Neural cell (in vitro differentiated cells): Measurements from ENCODE around the gene CEP89. TPM values are rescaled to one million over a fixed set of nuclear protein-coding genes. Genes with fewer than 3 reads are reported as not detected.

Experiments
- H2AFZ ChIP-seq: fragments of 200-600, 300-800 bp; sonication (generic), shearing (Covaris generic); 2 replicates; pipeline ENCODE4 v1.6.0; 2014; ENCODE audit warnings: low read depth, mild to moderate bottlenecking, antibody characterized with exemption, low read length, moderate library complexity
- H3F3A ChIP-seq: fragments of 200-600 bp; shearing (Covaris generic); 2 replicates; pipeline ENCODE4 v1.6.1; 2016; ENCODE audit warnings: mild to moderate bottlenecking, moderate library complexity, mixed read lengths, antibody characterized with exemption, low read length; ENCODE audit not compliant: insufficient read depth, poor library complexity, severe bottlenecking
- H3K27ac ChIP-seq: fragments of 200-600, 300-800 bp; sonication (generic), shearing (Covaris generic); 2 replicates; pipeline ENCODE4 v1.5.1; 2014; ENCODE audit warnings: mild to moderate bottlenecking, low read length, moderate library complexity
- H3K27me3 ChIP-seq: fragments of 300-800, 200-600 bp; sonication (generic), shearing (Covaris generic); 2 replicates; pipeline ENCODE4 v1.6.0; 2014; ENCODE audit warnings: mild to moderate bottlenecking, low read depth, low read length, moderate library complexity; ENCODE audit not compliant: insufficient read depth
- H3K36me3 ChIP-seq: fragments of 300-800, 200-600 bp; sonication (generic), shearing (Covaris generic); 2 replicates; pipeline ENCODE4 v1.5.1; 2014; ENCODE audit warnings: mild to moderate bottlenecking, antibody characterized with exemption, low read length, moderate library complexity; ENCODE audit not compliant: insufficient read depth
- H3K4me2 ChIP-seq: fragments of 300-800, 200-600 bp; sonication (generic), shearing (Covaris generic); 2 replicates; pipeline ENCODE4 v1.6.0; 2014; ENCODE audit warnings: mild to moderate bottlenecking, low read length
- H3K4me3 ChIP-seq: fragments of 300-800, 200-600 bp; sonication (generic), shearing (Covaris generic); 2 replicates; pipeline ENCODE4 v1.5.1; 2014; ENCODE audit warnings: mild to moderate bottlenecking, low read length, moderate library complexity
- H3K79me2 ChIP-seq: fragments of 200-600 bp; shearing (Covaris generic); replicated peaks from 2 replicates; pipeline ENCODE4 v1.6.0; 2014; ENCODE audit warnings: mild to moderate bottlenecking, low read length, moderate library complexity; ENCODE audit not compliant: insufficient read depth
- H3K9ac ChIP-seq: fragments of 300-800, 200-600 bp; sonication (generic), shearing (Covaris generic); 2 replicates; pipeline ENCODE4 v1.6.1; 2016; ENCODE audit warnings: mild to moderate bottlenecking, low read length, mixed read lengths
- H3K9me2 ChIP-seq: fragments of 200-600 bp; shearing (Covaris generic); 2 replicates; pipeline ENCODE4 v1.6.1; 2016; ENCODE audit warnings: mild to moderate bottlenecking, low read length, mixed read lengths; ENCODE audit not compliant: insufficient read depth
- H3K9me3 ChIP-seq: fragments of 200-600, 300-800 bp; sonication (generic), shearing (Covaris generic); 2 replicates; pipeline ENCODE4 v1.6.1; 2016; ENCODE audit warnings: mild to moderate bottlenecking, mixed run types, low read length, moderate library complexity, mixed read lengths
- H4K20me1 ChIP-seq: fragments of 200-600 bp; shearing (Covaris generic); 2 replicates; pipeline ENCODE4 v1.6.1; 2016; ENCODE audit warnings: mild to moderate bottlenecking, mixed run types; ENCODE audit not compliant: insufficient read depth
- EP300 ChIP-seq: fragments of 450-650 bp; conservative IDR thresholded peaks from 2 replicates; pipeline ENCODE4 v1.6.1; 2014; ENCODE audit warnings: antibody characterized with exemption, mild to moderate bottlenecking, moderate library complexity; ENCODE audit not compliant: poor library complexity, severe bottlenecking
- EZH2 ChIP-seq: fragments of 200-600, 300-800 bp; shearing (Covaris generic), sonication (generic); IDR thresholded peaks from 2 replicates; pipeline ENCODE4 v1.6.1; 2014; ENCODE audit warnings: antibody characterized with exemption, low read length, borderline replicate concordance, mild to moderate bottlenecking; ENCODE audit not compliant: insufficient read depth, poor library complexity, severe bottlenecking
- MXI1 ChIP-seq: fragments of 450-650 bp; conservative IDR thresholded peaks from 2 replicates; pipeline ENCODE4 v1.6.1; 2014; ENCODE audit warnings: antibody characterized with exemption, mild to moderate bottlenecking; ENCODE audit not compliant: poor library complexity, severe bottlenecking
- POLR2AphosphoS5 ChIP-seq: IDR thresholded peaks from 2 replicates; pipeline ENCODE4 v1.6.1; 2012
- RAD21 ChIP-seq: fragments of 450-650 bp; conservative IDR thresholded peaks from 2 replicates; pipeline ENCODE4 v1.6.1; 2014; ENCODE audit warnings: antibody characterized with exemption, mild to moderate bottlenecking, moderate library complexity
- REST ChIP-seq: IDR thresholded peaks from 2 replicates; pipeline ENCODE4 v1.6.1; 2012; ENCODE audit warnings: borderline replicate concordance
- SMC3 ChIP-seq: fragments of 450-650 bp; conservative IDR thresholded peaks from 2 replicates; pipeline ENCODE4 v1.6.1; 2014; ENCODE audit warnings: antibody characterized with exemption, mild to moderate bottlenecking, moderate library complexity; ENCODE audit not compliant: poor library complexity
- TAF1 ChIP-seq: IDR thresholded peaks from 2 replicates; pipeline ENCODE4 v1.6.1; 2012; ENCODE audit warnings: low read depth
- polyA plus RNA-seq: library from polyadenylated mRNA; depleted of rRNA; stranded (reverse); fragments of >200 nt; gene quantifications from 2 replicates; pipeline ENCODE4 v1.2.3, GENCODE V29; 2014
- TF ChIP-seq, protein P1 (sequence below): fragments of 450-650 bp; IDR thresholded peaks from 2 replicates; pipeline ENCODE4 v1.5.1; 2014; ENCODE audit warnings: antibody characterized with exemption, mild to moderate bottlenecking, moderate library complexity; ENCODE audit not compliant: poor library complexity, severe bottlenecking

The CEP89 gene
- polyA plus RNA-seq, 1 donor from 2014 or later: 24.1 TPM

DNA sequence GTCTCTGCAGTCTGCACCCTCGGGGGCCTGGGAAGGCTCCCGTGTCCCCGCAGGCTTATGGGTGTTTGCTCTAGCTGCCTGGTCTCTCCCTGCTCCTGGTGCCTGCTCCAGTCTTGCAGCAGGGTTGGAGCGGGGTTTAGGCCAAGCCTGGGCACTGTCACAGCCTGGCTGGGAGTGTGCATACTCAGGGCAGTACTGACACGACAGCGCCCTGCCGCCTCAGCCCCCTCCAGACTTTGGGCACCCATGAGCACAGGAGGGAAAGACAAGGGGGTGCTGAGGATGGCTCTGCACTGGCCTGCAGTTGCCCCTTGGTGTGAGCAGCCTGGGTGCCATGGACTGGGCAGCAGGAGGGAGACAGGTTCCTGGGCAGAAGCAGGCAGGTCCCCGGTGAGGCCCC is 35.7 kb downstream of the CEP89 start:
- H2AFZ ChIP-seq: no peak overlapping the region

GRCh38 chr19:32935629-32936028 is 36.1 kb downstream of the CEP89 start:
- Histone ChIP-seq H3K4me3 (no peak overlapping the region), H3K4me2 (no peak overlapping the region), H2AFZ (no peak overlapping the region), H3K9me2 (no peaks in the 10 kb centered on the region), H3K79me2 (no peaks in the 10 kb centered on the region), H3K36me3 (peaks cover 4% of the 10 kb centered on the region), H3K9ac (no peak overlapping the region), H3K27ac (no peak overlapping the region), H3K27me3 (no peaks in the 10 kb centered on the region), H4K20me1 (no peaks in the 10 kb centered on the region), H3K9me3 (no peaks in the 10 kb centered on the region), H3F3A (no peaks in the 10 kb centered on the region)
- TF ChIP-seq MXI1 (no peak), EP300 (no peak), REST (no peak), TAF1 (no peak), RAD21 (no peak), SMC3 (no peak), EZH2 (no peak)
- TF ChIP-seq, protein P1, sequence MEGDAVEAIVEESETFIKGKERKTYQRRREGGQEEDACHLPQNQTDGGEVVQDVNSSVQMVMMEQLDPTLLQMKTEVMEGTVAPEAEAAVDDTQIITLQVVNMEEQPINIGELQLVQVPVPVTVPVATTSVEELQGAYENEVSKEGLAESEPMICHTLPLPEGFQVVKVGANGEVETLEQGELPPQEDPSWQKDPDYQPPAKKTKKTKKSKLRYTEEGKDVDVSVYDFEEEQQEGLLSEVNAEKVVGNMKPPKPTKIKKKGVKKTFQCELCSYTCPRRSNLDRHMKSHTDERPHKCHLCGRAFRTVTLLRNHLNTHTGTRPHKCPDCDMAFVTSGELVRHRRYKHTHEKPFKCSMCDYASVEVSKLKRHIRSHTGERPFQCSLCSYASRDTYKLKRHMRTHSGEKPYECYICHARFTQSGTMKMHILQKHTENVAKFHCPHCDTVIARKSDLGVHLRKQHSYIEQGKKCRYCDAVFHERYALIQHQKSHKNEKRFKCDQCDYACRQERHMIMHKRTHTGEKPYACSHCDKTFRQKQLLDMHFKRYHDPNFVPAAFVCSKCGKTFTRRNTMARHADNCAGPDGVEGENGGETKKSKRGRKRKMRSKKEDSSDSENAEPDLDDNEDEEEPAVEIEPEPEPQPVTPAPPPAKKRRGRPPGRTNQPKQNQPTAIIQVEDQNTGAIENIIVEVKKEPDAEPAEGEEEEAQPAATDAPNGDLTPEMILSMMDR: no peak

More for the DNA sequence above, 35.7 kb downstream of the CEP89 start:
- Histone ChIP-seq H3K9me2 (no peaks in the 10 kb centered on the region), H3K4me2 (no peak overlapping the region), H3K27me3 (no peaks in the 10 kb centered on the region), H3K4me3 (no peak overlapping the region), H3K27ac (no peak overlapping the region), H3K9me3 (no peaks in the 10 kb centered on the region), H3K36me3 (peaks cover 4% of the 10 kb centered on the region), H3K79me2 (no peaks in the 10 kb centered on the region), H4K20me1 (no peaks in the 10 kb centered on the region), H3F3A (no peaks in the 10 kb centered on the region), H3K9ac (no peak overlapping the region)
- TF ChIP-seq SMC3 (no peak), REST (no peak), POLR2AphosphoS5 (no peak), RAD21 (no peak), EZH2 (no peak), EP300 (no peak), TAF1 (no peak), MXI1 (no peak)
- TF ChIP-seq, protein P1: no peak
